PFSK-1 (cell line): ENCODE measurements around the gene VAPB.

Source experiments
- POLR2AphosphoS5 ChIP-seq: IDR thresholded peaks from 2 replicates; pipeline ENCODE4 v1.6.1; 2012; ENCODE audit warnings: low read depth, mild to moderate bottlenecking, control low read depth, low read length, moderate library complexity
- TAF1 ChIP-seq: IDR thresholded peaks from 2 replicates; pipeline ENCODE4 v1.6.1; 2012; ENCODE audit warnings: low read length, control low read depth, borderline replicate concordance; ENCODE audit not compliant: insufficient read depth

DNA sequence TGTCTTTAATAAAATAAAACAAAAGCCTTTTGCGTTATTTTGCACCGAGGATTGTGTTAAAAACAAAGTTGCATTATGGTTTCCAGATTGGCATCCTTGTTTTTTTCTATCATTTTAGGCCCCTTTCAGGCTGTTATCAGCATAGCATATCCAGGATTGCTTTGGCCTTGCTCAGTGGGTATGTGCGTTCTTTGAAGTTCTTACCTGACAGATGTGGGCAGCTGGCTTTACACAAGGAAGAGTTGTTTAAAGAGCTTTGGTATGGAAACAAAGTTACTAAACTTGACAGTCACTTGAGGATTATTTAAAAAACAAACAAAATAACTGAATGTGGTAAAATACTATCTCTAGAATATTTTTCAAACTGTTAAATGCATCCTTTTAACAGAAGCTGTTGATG, 6.6 kb downstream of the VAPB start:
- TF ChIP-seq POLR2AphosphoS5 (no peak), TAF1 (no peak)
